Activated CD8-positive, alpha-beta memory T cell treated with anti-CD3 and anti-CD28 coated beads, Interleukin-2, amount 50 U/mL, for 24 hours (primary cell): ENCODE measurements around the gene PGLYRP1.

Experiments used
- DNase-seq: peaks from one replicate; pipeline ENCODE4 v3.0.0-alpha.2; 2020; ENCODE audit errors: extremely low read depth

The PGLYRP1 gene, protein sequence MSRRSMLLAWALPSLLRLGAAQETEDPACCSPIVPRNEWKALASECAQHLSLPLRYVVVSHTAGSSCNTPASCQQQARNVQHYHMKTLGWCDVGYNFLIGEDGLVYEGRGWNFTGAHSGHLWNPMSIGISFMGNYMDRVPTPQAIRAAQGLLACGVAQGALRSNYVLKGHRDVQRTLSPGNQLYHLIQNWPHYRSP

DNA sequence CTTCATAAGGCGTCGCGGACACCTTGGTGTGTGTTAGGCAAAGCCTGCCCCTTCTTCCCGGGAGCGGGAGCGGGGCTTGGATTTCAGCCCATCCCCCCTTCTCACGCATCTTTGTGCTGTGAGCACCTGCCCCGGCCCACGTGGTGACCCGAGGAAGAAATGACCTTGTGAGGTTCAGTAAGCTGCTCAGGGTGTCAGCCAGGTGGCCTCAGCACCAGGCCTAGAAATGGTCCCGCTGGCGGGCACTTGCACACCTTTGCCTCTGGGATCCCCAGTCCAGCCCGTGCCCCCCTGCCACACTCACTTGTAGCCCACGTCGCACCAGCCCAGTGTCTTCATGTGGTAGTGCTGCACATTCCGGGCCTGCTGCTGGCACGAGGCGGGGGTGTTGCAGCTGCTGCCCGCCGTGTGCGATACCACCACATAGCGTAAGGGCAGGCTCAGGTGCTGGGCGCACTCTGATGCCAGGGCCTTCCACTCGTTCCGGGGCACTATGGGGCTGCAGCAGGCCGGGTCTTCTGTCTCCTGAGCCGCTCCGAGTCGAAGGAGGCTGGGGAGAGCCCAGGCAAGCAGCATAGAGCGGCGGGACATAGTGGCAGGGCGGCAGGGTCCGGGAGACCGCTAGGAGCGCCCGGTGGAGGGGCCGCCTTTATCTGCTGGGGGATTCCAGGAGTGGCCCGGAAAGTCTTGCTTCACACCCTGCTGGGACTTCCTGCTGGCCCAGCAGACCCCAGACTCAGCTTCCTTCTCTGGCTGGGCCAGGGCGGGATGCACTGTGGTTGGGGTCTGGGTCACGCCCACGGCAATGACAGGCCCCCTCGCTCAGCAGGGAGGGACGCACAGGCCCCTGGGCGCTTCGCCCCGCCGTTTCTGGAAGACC, at the start of gene PGLYRP1:
PGLYRP1 (minus strand) TSS at position 623 of the 880 bp plus-strand sequence; CDS start at position 591, 32 bp downstream.
- DNase-seq = no peak

DNA sequence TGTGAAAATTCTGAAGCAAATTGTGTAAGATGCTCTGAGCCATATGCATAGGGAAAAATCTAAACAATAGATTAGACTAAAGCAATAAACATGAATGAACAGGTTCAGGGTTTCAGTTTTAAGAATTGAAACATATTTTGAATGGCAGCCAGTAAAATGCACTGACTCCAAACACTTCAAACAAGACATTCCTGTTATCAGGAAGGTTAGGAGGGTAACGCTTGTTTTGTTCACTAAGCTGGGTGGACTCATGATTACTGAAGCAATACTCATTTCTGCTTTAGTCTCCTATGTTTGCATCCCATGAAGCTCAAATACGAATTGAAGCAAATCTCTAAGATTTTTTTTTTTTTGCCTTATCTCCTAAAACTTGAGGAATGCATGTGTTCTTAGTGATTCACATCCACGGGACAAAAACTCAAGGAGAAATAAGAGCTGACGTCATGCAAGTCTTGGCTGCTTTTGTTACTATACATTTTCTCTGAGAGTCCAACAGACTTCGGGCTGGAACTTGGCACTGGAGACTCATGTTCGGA, 47.0 kb upstream of the PGLYRP1 start:
- no peak for DNase-seq

DNA sequence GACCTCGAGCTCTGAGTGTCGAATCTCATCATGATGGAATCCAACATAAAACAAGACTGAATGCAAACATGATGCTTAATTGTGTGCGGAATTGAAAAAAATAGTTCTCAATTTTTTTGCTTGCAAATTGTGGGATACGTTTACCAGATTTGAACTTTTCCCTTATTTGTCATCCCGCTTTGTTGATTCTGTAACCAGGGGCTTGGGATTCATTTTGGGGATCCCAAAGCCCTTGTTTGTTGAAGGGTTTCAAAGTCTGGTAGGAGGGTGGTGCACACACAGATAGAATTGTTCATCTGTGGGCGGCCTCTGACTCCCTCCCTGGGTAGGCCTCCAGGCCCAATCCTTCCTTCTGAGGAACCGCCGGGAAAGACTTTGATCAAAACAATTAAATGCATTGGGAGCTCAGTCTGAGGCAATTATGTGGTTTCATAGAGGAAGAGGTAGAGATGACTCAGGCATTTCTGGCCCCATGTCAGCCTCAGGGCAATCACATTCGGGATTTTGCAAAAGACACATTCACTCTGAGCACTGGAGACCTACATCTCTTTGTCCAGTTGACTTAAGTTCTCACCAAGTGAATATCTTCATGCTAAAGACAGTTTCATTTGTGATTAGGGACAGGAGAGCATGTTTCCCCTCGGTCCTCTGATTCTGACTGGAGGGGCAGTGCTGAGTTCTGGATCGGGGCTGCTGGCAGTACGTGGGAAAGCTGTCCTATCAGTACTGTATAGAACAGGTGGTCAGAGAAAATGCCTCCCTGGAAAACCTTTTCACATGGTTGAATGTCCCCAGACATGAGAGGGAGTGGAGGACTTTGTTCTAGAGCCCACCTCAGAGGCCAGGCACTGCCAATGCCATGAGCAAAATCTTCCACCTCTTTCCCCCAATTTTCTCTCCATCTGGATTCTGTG, 45.7 kb upstream of the PGLYRP1 start:
- DNase-seq = no peak

DNA sequence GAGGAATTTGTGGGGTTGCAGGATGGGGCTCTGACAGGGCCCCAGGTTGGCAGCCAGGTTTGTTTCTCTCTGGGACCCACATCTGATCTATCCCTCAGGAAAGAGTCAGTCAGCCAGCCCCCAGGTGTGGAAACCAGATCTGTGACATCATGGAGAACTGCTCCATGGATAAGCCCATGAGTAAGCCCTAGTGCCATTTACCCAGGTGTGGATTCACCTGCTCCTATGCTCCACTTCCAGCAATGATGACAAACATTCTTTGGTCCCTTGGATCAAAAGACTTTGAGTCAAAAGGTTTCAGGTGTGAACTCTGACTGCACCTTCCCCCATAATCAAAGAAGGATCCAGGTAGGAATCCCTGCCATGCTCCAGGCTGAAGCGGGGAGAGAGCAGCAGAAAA, 44.8 kb upstream of the PGLYRP1 start:
- no peak for DNase-seq

DNA sequence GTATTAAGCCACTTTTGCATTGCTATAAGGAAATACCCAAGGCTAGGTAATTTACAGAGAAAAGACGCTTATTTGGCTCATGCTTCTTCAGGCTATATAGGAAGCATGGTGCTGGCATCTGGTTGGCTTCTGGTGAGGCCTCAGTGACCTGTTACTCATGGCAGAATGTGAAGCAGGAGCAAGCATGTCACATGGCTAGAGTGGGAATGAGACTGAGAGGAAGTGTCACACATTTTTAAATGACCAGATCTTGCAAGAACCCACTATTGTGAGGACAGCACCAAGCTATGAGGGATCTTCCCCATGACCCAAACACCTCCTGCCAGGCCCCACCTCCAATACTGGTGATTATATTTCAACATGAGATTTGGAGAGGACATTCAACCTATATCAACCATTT, 43.6 kb upstream of the PGLYRP1 start:
- no peak for DNase-seq

DNA sequence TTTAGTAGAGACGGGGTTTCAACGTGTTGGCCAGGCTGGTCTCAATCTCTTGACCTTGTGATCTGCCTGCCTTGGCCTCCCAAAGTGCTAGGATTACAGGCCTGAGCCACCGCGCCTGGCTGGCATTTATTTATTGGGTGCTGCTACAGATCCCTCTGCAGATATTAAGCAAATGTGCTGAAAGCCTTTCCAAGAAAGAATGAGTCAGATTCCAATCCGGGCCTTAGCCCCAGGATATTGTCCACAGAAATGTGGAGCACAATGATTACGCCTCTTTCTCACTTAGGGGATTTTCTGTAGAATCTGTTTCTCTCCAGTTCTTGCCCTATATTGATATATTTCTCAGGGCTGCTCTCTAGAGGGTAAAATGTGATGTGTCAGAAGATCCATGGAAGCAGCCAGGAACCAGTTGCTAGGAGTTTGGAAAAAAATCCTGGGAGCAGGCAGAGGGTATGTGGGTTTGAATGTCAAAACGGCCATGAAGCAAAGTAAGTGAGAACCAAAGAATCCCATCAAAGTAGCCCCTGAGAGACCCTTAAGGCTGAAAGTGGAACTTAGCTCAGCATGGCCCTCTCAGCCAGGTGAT, 42.7 kb upstream of the PGLYRP1 start:
- no peak for DNase-seq

DNA sequence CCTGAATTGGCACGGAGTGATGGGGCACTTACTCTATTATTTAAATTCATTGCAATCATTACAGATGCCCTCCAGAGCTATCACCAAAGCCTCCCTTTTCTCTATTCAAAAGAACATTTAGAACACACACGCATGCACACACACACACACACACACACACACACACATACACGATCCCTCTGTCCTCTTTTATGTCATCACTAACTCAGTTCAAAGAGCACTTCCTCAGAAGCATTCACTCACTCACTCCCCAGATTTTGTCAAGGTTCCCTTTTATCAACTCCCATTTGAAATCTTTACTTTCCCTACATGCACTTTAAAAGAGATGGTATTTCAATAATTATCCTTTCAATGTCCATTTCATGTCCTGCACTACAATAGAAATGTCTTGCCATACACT, 40.3 kb upstream of the PGLYRP1 start:
- DNase-seq = no peak

DNA sequence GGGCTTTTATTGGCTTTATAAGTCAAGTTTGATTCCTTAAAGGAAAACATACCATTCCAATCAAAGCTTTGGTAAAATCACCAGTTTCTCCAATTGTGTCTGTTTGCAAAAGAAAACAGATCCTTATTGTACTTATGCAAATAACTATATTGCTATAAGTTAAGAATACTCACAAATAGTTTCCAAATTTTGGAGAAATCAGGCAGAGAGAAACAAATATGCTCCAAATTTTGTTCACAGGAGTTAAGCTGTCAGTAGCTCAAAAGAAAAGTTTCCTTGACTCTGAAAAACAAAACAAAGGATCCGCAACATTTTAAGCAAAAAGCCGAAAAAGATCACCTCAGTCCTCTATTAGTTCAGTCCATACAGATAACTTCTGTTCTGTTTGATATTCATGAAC, 37.2 kb upstream of the PGLYRP1 start:
- DNase-seq = no peak

DNA sequence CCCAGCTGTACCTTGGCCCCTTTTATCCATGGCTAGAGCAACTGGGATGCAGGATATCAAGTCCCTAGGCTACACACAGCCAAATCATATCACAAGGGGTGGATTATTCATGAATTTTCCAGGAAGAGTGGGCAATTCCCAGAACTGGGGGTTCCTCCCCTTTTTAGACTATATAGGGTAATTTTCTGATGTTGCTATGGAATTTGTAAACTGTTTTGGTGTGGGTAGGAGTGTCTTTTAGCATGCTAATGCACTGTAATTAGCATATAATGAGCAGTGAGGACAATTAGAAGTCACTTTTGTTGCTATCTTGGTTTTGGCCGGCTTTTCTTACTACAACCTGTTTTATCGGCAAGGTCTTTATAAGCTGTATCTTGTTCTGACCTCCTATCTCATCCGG, 35.9 kb upstream of the PGLYRP1 start:
- DNase-seq = no peak

DNA sequence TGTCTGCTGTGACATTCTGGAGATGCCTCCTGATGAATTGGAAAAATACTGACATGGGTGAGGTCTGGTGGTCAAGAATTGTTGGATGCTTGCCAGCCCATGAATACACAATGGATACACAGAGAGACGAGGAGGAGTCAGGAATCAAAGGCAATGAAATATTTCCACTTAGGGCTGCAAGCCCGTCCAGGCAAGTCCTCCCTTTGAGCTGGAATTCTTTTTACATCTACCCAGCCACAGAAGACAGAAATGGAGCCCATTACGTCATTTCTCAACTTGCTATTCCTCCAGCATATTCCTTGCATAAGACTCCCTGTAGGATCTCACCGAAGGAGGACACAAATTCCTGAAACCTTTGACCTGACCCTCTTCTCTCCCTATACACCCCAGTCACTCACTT, 33.7 kb upstream of the PGLYRP1 start:
- DNase-seq = no peak

DNA sequence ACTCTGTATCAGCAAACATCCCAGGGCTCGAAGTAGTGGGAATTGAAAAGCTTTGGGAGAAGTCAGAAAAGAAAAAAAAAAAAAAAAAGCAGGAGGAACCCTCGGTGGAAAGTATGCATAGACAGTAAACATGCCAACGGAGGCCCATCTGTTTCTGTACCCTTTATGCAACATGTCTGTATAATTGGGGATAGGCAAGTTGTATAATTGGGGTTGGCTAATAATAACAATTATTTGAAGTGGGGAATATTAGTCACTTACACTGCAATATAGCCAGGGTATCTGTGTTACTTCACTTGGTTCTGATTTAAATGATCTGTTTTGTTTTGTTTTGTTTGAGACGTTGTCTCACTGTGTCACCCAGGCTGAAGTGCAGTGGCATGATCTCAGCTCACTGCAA, 30.0 kb upstream of the PGLYRP1 start:
- DNase-seq = no peak

DNA sequence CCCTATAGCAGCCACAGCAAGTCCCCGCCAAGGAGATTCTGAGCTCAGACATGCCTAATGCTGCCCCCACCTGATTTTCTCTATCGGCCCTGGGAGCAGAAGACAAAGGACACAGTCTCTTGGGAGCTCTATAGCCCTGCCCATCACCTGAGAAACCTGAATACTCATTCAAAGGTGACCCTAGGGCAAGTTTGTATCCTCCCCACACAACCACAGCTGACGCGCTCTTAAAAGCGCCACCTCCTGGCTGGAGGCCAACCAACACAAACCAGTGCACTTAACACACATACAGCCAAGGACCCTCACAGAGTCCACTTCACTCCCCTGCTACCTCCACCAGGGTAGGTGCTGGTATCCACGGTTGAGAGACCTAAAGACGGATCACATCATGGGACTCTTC, 26.7 kb upstream of the PGLYRP1 start:
- no peak for DNase-seq

DNA sequence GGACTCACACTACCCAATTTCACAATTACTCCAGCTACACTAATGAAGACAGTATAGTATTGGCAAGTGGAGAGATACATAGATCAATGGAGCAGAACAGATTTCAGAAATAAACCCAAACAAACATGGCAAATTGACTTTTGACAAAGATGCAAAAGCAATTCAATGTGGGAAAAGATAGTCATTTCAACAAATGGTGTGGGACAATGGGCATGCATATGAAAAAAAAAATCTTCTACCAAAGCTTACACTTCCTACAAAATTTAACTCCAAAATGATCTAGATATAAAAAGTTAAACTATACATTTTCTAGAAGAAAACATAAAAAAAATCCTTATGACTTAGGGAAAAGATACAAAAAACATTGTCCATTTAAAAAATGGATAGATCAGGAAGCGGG, 20.7 kb upstream of the PGLYRP1 start:
- DNase-seq = no peak

DNA sequence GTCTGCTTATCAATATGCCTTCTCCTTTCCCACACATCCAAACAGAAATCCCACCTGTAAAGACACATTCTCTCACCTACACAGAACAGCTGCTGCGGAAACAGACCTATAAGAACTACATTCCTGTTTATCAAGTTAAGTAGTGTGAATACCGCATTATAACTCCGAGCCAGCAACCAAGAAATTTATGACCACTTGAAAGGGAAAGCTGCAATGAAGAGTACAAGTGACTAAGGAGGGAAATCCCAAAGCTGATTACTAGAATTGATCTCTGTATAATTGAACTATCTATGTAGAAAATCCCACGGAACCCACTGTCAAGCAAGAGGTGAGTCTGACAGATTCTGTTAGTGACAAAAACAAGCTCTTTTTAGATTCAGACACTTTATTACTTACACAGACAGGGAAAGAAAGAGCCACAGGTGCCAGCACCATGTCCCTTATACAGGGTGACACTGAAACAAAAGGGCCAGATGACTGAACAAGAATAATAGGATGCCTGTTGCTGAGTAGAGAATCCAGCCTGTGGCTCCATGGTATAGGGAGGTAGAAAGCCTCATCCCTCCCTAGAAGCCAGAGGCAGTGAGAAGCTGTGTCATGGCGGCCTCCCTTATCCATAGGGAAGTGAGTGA, 19.5 kb upstream of the PGLYRP1 start:
- no peak for DNase-seq

DNA sequence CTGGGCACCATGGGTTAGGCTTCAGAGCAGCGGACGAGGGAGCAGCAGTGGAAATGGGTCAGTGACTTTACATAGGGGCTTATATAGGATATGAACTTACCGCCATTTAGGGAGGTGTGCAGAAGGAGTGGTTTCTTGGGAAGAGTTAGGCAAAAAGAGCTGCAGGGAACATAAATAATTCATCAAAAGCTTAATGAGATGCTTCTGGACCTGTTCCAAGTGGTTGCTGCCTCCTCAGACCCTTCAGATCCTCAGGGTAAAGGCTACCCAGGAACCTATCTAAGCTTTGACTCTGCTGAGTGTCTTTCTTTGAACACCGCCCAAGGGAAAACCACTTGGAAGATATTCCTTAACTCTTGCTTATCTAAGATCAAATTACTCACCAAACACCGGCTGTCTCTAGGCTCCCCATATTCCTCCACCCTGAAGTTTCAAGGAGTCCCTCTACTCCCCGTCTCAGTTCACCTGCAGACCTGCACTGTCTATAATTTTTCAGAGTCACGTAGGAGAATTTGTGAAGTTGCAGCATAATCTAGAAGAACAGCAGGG, 18.2 kb upstream of the PGLYRP1 start, which contains the start of gene IGFL4:
IGFL4 (minus strand) TSS at position 51 of the 549 bp plus-strand sequence; CDS start at position 11, 40 bp downstream.
- DNase-seq = no peak

DNA sequence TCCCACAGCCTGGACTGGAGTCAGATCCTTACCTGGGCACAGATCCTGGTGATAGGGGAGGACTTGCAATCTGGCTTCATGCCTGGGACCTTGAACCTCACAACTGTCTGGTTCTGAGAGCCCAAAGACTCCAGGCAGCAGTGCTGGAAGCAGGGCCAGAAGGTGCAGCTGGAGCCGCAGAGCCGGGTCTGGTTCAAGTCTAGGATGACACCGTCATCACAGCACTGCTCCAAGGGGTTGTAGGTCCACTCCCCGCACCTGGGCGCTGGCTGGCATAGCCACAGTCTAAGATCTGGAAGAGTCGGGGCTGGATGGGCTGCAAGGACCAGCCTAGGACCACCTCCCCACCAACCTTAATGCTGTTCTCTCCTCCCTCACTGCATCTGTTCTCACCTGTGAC, 17.3 kb upstream of the PGLYRP1 start:
- DNase-seq = no peak

DNA sequence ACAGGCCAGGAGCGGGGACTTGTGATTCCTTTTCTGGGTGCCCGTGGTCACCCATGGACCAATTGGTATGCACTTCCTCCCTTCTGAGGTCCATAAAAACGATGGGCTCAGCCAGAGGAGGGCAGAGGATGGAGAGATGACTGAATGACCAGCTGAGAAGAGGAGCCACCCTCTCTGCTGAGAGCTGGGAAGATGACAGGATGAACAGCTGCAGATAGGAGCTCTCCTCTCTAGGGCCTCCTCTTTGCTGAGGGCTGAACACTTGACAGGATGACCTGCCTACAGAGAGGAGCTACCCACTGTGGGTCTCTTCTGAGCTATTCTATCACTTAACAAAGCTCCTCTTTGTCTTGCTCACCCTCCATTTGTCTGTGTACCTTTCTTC, 13.9 kb upstream of the PGLYRP1 start:
- no peak for DNase-seq

DNA sequence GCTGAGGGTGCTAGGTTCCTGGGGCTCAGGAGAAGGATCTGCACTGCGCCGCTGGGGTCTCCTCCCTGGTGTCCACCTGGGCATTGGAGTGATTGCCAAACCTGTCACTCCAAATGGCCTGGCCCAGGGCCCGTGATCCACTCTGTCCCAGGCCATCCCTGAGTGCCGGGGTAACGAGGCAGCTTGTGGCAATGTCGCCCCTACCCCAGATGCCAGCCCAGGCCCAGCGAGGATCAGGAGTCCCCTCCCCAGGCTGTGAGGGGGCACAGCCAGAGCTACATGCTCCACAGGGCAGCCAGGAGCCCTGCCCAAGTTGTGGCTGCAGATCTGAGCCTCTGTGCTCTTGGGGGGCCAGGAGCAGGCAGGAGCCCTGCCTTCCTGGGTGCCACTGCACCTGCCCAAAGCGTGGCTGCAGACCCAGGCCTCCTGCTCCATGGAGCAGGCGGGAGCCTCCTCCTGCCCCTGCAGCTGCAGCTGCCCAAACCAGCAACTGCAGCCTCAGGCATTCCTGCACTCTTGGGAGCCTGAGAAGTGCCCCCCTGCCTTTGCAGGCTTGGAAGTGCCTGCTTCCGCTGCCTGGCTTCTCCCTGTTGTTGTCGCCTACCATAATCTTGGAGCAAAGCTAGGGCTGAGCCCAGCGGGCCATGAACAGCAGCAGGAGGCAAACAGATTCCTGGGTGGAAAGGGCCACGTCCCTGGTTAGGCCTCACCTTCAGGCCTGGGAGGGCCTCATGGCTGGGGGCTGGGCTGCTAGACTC, 13.3 kb upstream of the PGLYRP1 start:
- no peak for DNase-seq

DNA sequence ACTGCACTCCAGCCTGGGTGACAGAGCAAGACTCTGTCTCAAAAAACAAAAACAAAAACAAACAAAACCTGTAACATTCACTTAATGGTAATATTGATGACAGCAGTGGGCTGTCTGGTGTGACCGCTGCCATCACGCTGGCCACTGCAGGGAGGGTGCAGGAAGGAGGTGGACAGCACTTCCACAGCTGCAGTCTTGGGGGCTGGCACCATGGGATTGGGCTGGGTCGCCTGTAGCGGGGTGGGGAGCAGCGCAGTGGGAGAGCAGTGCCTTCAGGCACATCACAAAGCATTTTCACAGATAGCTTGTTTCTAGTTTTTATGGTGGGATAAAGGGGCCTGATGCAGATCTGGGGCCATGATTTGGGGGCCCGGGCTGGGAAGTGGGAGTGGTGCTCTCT, 12.7 kb upstream of the PGLYRP1 start:
- no peak for DNase-seq

DNA sequence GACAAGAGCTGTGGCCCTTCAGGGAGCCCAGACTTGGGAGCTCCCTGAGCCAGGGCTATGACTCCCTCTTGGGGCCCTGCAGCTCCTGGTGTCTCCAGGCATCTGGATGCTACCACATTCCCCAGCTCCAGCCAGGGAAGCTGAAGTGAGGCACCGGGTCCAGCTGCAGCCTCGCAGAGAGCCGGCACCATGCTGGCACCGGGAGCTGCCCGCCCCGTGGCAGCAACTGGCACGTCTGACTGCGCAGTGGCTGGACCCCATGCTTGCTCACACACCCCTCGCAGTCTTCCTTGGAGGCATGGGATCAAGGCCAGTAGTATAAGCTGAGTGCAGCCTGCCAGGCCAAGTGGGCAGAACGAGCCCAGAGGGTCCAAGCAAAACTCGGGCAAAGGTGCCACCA, 10.5 kb upstream of the PGLYRP1 start:
- no peak for DNase-seq
